HG03196 (cell line): ENCODE measurements around the gene OR2AG1.
A peak's percentile ranks its signal among the peaks of the same experiment; 100 is the strongest.
"Not testable (repeated sequence)": the region's sequence is repeated elsewhere in the genome, so short reads cannot be mapped to it uniquely, and the experiment has no call there.

ENCODE experiments used
- ATAC-seq: cut with Tn5 transposase; IDR thresholded peaks from one replicate; pipeline ENCODE4 v1.9.1; 2021; ENCODE audit not compliant: unreplicated experiment

Gene OR2AG1

DNA sequence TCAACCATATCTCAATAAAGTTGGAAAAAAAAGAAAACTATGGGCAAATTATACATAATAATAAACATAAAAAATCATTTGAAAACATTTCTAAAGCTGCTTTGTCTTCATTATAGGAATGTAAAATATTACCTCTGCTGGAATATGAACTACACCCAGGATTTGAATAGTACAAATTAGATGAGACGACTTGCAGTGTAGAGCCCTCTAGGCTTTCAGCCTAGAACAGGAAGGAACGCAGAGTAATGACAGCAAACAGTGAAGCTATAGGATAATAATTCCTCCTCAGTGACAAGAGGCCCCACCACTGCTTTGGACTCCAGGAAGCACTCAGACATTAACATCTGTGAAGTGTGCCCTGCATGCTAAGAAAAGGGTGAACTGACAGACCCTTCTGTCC is 7.7 kb downstream of the OR2AG1 start:
- ATAC-seq = no peak

DNA sequence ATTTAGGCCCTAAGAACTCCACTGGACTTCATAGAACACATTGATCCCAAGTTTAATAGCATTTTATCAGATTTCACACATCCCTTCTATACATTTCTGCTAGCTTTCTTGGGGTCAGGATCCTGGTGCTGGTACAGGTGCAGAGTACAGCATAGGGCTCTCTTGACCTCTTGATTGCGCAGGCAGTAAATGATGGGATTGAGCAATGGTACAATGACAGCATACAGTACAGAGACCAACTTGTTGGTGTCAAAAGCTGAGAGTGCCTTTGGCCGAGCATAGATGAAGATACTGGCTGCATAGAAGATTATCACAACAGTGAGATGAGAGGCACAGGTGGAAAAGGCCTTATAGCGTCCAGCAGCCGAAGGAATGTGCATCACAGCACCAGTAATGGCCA is 11.8 kb downstream of the OR2AG1 start:
- ATAC-seq = no peak

DNA sequence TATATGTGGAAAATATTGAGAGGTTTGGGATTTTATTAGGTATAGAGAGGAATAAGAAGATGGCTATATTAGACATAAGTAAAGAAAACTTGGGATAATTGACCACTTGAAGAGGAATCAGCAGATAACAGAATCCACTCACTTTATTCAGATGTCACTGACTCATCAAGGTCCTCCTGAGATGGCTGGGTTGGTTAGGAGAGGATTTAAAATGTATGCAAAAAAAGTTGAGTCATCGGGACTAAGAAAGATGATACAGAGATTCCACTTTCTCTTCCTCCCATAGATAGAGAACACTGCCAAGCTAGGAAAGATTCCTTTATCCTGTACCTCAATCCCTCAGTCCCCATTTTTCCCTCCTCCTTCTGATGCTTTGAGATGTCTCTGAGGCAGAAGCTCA is 16.6 kb downstream of the OR2AG1 start, which contains the start of gene OR6A2:
Gene OR6A2 (minus strand): TSS at position 288 of the 400 bp plus-strand sequence. CDS start 3,981 bp downstream, outside the sequence.
- ATAC-seq = no peak

DNA sequence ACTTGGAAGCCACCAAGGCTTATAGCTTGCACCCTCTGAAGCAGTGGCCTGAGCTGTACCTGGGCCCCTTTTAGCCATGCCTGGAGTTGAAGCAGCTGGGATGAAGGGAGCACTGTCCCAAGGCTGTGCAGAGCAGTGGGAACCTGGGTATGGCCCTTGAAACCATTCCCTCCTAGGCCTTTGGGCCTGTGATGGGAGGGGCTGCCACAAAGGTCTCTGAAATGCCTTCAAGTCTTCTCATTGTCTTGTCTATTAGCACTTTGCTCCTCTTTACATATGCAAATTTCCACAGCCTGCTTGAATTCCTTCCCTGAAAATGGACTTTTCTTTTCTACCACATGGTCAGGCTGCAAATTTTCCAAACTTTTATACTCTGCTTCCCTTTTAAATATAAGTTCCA is 18.3 kb downstream of the OR2AG1 start:
- ATAC-seq = not testable (repeated sequence)

DNA sequence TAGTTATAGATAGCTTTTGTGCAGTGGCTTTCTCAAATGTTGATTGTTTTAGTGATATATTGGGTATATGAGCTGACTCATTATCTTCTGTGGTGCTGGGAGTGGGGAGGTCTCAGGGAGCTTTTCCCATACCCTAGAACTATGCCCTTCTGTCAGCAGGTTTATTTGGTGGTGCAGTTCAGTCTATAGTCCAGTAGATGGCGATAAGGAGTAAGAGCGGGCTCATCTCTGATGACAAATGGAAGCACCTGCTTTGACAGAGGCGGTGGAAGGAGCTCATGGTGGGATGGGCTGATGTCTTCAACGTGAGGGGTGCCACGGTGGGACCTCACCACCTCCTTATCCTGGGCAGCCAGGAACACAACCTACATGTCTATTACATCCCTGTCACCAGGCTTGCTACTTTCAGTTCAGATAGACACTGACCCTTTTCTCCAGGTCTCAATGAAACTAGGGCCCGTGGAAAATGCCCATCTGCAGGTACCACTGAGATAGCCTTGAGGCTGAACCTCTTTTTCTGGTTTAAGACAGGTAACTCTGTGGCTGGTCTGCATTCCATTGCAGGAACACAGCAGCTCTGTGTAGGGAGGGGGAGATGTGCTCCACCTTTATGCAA is 29.7 kb downstream of the OR2AG1 start:
- peak; percentile 84 for ATAC-seq

- ATAC-seq = no peak
These were observed 30.8 kb downstream of the OR2AG1 start for GRCh38 chr11:6813656-6814055.

- no peak for ATAC-seq
These were observed 34.9 kb downstream of the OR2AG1 start for GRCh38 chr11:6817694-6818093.

DNA sequence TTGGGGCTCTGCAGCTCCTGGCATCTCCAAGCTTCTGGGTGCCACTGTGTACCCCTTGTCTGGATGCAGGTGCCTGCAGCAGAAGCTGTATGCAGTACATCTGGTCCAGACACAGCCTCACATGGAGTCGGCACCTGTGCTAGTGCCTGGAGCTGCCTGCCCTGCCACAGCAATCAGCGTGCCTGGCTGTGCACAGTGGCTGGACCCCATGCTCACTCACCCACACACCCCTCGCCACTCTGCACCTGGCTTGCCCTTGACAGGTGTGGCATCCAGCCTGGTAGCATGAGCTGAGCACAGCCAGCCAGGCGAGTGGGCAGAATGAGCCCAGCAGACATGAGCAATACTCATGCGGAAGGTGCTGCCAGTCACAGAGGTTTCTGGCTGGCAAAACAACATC is 36.1 kb downstream of the OR2AG1 start:
- ATAC-seq = no peak

DNA sequence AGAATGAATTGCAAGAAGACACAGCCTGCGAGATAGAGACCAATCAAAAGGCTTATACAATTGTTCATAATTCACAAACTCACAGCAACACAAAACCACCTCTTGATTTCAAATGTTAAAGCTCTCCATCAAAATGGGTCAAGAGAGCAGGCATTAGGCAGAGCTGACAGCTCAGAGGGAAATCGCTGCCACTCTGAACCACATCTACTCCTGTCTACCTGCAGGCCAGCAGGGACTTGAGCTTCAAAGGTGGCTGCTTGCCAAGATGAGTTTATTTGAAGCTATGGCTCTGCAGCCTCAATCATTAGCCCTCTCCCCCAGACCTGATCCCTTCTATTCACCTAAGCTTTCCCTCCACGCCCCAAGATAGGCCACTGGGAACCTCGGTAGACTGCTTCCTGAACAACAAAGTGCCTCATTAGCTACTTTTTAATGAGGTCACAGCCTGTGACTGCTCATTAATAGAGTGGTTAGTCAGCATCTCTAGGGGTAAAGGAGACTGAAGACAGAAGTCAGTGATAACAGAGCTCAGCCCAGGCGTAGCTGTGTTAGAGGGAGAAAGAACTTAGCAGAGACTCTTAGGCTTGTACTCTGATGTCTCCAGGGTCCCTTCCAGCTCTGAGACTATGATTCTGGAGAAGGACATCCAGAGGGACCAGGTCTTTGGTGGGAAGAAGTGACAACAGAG is 41.5 kb downstream of the OR2AG1 start:
- no peak for ATAC-seq

DNA sequence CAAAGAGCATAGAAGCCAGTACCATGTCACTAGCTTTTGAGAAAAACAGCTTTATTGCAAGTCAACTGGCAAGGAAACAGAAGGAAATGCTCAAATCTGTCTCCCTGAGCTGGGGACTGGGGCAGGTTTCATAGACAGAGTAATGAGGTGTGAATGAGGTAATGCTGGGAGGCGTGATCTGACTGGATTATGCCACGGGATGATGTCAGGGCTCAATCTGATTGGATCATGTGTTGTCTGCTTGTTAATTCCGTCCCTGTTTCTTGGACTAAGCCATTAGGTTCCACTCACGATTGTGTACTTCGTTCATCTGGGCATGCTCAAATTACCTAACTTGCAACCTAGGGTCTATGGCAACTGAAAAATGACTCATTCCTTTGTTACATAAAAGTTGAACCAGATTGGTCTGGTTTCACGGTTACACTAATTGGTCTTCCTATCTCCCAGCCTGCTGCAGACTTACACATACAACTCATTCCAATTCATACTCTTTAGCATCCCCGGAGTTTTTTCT is 42.5 kb downstream of the OR2AG1 start:
- ATAC-seq = no peak

DNA sequence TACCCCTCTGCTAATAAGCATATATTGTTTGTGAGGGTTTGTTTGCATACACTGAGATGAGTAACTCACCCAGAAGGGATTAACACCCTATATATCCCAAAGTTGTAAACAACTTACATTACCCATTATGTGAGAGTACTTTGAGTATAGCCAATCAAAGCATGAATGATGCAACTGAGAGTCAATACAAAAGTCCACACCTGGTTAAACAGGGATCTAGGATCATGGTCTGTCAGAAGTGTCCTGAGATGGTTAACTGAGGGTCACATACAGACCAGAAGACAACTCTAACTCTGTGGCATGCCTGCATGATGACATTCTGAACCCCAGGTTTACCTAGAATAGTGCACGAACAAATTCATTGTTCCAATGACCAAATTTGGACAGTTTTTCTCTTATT is 45.3 kb downstream of the OR2AG1 start:
- ATAC-seq = no peak

DNA sequence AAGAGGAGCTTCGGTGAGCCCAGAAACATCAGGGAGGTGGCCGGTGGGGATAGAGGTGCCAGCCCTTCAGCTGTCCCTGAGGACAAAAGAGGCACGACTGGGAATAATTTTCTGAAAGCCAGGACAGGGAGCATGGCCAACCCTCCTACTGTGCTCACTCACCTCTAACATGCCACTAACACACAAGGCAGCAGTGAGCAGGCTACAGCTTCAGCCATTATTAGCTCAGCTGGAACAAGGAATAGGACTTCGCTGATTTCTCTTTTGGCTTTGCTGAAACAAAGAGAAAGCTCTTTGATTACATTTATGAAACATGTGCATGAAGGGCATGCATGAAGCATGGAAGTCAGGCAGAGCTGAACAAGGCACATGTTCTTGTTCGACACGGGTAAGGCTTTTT is 50.5 kb downstream of the OR2AG1 start:
- no peak for ATAC-seq

- no peak for ATAC-seq
These were observed 51.2 kb downstream of the OR2AG1 start for GRCh38 chr11:6834021-6834420.
